GM12801 (cell line): ENCODE results near the gene KCNG2.

ENCODE experiments used
- TF ChIP-seq, protein P1 (sequence below): IDR thresholded peaks from one replicate; pipeline ENCODE4 v1.5.1; 2011; ENCODE audit warnings: control low read depth; ENCODE audit not compliant: insufficient read length; ENCODE audit errors: extremely low read depth

Gene KCNG2

DNA sequence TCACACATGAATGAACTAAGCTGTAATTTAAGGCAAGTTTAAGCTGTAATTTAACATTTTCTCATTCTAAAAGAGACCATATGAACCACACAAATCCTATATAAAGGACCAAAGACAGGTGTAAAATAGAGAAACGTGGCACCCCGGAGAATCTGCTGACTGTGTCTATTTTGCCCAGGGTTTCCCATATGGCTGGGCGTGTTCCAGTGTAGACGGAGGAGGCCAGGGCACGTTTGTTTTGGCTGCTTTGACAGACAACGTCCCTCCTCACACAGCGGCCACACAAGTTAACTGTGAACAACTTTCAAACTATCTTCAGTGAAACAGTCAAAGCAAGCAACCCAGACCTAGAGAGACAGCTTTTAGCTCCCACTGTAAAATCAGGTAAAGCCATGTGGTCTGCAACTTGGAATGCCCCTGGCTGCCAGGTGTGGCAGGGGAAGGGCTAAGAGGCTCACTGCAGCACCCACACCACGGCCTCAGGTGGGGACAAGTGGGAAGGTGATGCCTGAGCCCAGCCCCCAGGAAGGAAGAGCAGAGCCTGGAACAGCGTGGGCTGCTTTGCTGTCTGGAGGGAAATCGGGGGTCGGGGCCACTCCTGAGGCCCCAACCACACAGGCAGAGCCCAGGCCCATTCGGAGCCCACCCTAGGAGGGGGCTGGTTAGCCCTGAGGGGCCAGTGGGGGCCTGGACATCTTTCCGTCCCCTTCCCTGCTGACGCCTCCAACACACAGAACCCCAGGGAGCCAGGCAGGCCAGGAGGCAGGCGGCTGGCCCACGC is 113.0 kb downstream of the KCNG2 start:
- TF ChIP-seq, protein P1, sequence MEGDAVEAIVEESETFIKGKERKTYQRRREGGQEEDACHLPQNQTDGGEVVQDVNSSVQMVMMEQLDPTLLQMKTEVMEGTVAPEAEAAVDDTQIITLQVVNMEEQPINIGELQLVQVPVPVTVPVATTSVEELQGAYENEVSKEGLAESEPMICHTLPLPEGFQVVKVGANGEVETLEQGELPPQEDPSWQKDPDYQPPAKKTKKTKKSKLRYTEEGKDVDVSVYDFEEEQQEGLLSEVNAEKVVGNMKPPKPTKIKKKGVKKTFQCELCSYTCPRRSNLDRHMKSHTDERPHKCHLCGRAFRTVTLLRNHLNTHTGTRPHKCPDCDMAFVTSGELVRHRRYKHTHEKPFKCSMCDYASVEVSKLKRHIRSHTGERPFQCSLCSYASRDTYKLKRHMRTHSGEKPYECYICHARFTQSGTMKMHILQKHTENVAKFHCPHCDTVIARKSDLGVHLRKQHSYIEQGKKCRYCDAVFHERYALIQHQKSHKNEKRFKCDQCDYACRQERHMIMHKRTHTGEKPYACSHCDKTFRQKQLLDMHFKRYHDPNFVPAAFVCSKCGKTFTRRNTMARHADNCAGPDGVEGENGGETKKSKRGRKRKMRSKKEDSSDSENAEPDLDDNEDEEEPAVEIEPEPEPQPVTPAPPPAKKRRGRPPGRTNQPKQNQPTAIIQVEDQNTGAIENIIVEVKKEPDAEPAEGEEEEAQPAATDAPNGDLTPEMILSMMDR: no peak

- TF ChIP-seq, protein P1: no peak
Measured at GRCh38 chr18:79911344-79912270, 113.9 kb downstream of the KCNG2 start.

- TF ChIP-seq, protein P1: no peak
Measured at GRCh38 chr18:79912409-79912991, 114.8 kb downstream of the KCNG2 start.

GRCh38 chr18:79912994-79913831 is 115.5 kb downstream of the KCNG2 start:
- TF ChIP-seq, protein P1: no peak

DNA sequence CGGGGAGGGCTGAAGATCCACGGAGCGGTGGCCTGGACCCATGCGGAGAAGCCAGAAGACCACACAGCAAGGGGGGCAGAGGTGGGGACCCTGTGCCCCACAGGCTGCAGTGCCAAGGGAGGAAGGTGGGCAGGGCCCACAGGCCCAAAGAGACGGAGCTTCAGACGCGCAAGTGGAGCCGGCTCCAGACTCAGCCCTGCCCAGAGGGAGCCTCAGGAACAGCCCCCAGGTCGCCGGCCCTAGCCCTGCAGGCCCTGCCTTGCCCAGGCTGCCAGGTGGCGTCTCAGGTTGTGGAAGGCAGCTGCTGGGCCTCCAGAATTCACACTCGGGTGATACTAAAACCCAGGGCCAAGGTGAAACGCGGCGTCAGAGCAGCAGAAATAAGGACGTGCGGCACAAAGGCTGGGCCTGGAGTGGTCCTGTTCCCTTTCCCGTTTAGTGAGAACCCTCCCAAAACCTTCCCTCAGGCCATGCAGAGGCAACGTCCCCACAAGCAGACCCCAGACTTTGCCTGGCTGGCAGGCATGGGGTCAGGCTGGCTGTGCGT is 116.9 kb downstream of the KCNG2 start:
- TF ChIP-seq, protein P1: no peak

DNA sequence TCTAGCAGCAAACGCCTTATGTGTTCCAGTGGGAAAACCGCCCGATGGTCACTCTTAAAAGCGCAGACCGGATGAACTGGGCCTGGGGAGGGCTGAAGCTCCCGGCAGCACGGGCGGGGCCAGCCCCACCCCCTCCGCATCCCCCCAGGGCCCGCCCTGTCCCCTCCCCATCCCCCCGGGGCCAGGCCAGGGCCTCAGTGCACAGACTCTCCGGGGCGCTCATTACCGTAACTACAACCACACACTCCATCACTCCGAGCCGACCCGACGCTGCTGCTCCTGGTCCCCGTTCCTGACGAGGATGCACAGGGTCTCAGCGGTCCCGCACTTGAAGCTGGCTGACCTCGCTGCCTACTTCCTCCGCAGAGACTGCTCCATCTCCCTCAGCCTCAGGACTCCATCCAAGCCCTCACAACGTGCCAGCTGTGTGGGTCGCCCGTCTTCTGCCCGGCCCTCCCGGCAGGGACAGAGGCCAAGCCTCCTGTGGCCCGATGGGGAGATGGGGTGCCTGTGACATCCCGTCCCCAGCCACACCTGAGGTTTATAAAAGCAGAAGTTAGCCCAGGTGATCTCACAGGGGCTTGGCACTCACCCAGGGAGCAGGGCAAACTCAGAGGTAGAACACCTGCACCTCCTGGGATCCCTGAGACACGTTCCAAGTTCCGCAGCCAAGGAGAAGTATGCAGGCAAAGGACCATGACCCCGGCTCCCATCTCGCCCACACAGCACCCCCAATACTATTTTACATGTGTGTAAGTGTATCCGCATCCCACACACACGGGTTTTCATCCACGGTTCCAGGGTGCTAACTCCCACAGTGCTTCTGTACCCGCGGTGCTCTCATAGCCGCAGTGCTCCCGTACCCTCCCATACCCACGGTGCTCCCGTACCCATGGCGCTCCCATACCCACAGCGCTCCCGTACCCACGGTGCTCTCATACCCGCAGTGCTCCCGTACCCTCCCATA is 117.7 kb downstream of the KCNG2 start:
- TF ChIP-seq, protein P1: no peak
